Non-pigmented ciliary epithelial cell (primary cell): ENCODE data around the gene RALGPS2.

Experiments used
- DNase-seq: peaks from one replicate; pipeline ENCODE4 v3.0.0-alpha.2; 2010; ENCODE audit warnings: low read depth

RALGPS2 gene

DNA sequence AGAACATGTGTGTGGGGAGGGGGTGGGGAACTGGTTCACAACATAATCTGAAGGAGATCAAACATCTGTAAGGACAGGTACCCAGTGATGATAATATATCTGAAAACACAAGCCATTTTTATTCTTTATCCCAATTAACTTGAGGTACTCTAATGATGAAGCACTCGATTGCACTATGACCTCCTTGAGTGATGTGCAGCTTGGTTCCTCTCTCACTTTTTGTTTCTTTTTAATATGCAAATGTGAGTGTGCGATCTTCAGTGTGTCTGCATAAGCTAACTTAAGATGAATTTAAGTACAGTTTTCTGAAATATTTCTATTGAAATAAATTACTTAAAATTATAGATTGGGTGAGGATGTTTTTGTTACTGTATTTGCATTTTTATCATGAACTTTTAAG lies 196.5 kb downstream of the RALGPS2 start:
- no peak for DNase-seq

DNA sequence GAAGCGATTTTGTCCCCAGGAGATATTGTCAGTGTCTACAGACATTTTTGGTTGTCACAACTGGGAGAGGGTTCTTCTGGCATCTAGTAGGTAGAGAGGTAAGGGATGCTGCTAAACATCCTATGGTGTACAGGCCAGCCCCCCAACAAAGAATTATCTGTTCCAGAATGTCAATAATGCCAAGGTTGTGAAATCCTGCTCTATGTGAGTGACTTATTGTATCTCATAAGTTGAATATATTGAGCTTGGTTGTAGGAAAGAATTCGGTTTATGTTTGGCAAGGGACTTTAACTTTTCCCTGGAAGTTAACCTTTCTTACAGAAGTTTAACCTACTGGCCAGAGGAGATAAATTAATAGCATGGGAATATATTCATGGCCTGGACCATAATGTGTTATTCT lies 198.5 kb downstream of the RALGPS2 start:
- no peak for DNase-seq

DNA sequence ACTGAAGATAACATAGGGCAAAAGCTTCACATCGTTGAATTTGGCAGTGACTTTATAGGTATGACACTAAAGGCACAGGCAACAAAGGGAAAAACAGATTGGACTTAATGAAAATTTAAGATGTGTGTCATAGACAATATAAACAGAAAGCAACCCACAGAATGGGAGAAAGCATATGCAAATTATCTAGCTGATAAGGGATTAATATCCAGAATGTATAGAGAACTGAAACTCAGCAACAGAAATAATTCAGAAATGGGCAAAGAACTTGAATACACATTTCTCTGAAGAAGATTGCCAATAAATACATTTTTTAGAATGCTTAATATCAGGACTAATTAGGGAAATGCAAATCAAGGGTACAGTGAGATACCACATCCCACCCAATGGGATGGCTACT lies 201.0 kb downstream of the RALGPS2 start:
- no peak for DNase-seq

DNA sequence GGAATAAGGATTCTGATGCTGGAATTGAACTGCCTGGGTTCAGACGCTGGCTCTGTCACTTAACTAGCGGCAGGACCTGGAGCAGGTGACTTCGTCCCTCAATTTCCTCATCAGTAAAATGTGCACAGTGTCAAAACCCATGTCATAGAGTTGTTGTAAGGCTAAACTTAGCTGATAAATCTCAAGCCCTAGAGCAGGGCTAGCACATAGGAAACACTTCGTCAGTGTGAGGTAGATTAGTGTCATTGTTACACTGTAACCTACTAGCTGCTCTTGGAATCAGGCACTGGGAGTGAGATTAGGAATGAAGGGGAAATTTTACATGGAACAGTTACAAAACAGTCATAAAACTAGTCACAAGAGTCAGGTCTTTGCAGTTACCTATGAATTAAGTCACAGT lies 202.0 kb downstream of the RALGPS2 start:
- DNase-seq, result no peak

DNA sequence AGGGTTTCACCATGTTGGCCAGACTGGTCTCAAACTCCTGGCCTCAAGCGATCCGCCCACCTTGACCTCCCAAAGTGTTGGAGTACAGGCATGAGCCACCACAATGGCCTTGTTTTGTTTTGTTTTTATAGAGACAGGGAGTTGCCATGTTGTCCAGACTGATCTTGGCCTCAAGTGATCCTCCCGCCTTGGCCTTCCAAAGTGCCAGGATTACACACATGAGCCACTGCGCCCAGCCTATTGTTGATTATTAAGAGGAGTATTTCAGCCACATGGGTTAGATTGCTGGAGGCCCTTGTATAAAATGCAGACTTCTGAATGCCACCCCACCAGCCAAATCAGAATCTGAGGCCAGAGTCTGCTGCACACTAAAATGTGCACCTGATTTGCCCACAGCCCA lies 203.0 kb downstream of the RALGPS2 start:
- no peak for DNase-seq

DNA sequence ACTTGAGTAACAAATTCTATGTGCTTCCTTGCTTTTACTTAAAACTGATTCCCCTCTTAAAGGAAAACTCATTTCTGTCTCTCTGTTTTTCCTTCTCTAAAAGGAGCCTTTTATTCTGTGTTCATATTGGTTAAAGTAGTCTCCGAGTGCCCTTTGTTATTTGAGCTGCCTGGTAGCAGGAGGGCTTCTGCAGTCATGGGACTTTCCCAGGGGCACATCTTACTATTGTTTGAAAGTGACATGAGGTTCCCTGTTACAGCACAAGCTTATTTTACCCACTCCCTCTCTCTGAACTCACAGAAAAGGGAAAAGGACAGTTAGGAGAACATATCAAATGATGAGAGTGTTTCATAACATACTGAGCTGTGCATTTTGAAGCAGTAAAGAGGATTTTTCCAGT lies 203.9 kb downstream of the RALGPS2 start:
- DNase-seq, result no peak

DNA sequence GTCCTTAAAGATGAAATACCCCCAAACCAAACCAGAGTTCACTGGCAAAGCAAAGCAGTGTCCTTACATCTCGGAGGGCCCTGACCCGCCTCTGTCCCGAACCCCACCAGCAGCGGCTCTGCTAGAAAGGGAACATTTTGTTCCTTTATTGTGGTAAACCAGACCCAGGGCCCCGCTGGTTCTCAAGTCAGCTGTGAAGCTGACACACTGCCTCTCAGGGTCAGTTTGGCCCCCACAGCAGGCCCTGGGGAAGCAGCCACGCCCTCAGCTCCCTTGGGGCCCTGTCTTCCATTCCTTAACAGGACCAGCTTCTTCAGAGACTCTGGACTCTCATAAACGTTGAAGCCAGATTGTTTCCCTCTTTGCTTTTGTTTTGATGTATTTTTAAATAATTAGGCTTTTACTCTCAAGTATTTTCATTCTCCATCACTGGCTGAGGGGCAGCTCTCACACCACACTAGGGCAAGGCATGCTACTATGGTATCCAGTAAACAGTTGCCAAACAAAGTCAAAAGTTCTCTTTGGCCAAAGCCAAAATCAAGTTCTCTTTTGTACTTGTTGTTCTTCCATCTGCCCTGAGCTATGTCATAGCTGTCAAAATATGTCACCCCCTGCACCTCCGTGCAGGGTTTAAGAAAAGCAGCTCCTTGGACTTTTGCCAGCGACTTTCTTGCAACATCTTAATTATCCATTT lies 207.0 kb downstream of the RALGPS2 start:
- DNase-seq, result no peak

DNA sequence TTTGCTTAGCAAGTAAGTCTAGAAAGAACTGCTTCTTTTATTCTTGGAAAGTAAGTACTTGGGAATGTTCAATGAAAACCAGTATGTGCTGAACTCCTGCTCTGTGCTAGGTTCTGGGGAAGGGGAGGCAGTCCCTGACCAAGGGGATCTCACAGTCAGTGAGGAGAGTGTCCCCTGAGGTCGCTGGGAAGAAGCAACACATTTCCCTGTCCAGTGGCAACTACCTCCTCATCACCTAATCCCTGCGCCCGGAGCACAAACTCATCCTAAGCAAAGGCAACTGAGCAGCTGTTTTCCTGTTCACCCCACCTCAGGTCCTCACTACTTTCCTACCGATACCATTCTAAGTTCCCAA lies 207.5 kb downstream of the RALGPS2 start:
- DNase-seq, result no peak

DNA sequence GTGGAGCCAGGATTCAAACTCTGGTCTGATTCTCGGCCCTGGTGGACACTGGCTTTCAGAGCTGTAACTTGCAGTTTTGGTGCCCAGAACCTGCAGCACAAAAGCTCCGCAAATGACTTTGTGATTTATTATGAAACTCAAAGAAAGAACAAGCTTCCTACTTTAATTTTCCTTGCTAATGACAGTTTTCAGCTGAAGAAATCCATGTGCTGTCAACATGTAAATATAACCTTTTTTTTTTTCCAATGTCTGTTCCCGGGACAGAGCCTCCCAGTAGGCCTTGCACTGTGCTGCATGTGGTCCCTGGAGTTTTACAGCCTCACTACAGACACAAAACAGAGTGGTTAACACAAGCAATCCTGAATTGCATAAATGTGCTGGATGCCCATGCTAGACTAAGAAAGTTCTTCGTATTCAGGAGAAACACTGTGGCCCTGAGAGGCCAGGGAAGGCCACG lies 208.1 kb downstream of the RALGPS2 start:
- no peak for DNase-seq

DNA sequence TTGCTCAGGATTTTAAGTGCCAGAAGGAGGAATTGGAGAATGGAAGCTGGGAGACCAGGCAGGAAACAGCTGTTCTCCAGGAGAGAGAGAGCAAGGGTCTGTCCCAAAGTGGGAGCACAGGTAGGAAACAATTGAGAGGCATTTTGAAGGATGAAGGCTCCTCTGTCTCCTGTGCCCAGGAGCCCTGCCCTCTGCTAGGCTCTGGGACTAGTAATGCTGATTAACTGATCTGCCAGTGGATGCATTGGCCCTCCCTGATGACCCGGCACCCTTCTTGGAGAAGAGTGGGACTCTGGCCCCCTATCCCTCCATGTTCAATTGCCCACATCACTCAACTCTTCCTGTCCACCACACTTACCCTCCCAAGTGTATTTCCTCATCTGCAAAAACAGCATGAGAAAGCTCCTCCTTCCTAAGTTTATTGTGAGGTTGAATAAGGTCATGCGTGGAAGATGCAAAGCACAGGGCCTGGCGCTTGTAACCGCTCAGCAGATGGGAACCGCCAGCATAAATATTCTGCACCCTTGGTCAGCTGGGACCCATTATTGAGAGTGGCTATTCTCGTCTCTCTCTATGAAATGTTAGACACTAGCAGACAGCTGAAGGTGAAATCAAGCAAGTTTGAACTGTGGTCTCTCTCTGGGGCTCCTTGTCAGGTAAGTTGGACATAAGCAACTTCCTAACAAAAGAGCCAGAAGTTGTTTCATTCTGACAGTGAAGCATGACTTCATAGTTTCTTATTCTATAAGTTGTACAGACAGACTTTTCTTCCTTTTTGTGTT lies 208.9 kb downstream of the RALGPS2 start:
- DNase-seq, result no peak

DNA sequence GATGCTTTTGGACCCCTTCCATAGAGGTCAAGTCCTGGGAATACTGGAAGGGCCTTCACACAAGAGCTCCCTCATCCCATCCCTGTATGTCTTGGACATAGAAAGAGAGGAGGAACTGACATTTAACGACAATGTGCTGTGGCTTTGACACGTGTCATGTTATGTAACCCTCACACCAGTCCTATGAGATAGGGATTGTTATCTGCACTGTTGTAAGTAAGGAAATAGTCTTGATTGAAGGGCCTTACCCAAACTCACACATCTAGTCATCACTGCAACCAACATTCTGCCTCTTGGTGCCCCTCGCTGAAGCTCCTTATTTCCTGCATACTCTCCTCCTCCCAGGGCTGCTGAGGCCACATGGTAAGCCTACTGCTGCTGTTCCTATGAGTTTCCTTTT lies 209.5 kb downstream of the RALGPS2 start:
- no peak for DNase-seq

DNA sequence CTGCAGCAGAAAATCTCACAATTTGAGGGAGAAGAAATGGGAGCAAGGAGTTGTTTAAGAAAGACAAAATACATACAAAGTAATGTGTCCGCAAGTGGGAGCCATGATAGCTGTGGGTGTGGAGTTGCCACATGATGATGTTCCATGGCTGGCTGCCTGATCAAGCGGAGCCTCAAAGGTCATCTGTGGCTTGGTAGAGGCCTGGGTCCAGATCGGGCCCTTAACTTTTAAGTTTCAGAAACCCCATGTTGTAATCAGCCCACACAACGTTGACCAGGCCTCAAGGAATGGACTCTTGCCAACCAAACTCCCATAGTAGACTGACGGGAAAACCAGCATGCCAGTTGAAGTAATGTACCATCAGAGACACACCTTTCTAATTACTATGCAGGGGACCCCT lies 210.6 kb downstream of the RALGPS2 start:
- no peak for DNase-seq

DNA sequence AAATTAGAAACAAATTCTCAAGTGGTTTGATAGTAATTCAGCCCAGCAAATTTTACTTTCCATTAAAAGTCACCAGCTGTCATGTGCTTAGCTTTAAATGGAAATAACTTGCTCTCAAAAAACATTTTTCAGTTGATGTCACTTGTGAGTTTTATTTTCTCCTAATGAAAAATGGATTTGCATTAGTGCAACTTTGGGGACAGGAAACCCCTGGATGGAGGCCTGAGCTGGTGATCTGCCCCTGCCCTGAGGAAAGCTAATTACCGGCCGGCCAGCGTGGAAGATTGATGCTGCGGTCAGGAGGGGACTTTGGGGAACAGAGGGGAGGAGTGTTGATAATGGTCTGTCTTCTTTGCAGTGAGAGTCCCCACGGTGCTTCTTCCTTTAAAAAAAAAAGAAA lies 212.7 kb downstream of the RALGPS2 start:
- DNase-seq, result no peak

DNA sequence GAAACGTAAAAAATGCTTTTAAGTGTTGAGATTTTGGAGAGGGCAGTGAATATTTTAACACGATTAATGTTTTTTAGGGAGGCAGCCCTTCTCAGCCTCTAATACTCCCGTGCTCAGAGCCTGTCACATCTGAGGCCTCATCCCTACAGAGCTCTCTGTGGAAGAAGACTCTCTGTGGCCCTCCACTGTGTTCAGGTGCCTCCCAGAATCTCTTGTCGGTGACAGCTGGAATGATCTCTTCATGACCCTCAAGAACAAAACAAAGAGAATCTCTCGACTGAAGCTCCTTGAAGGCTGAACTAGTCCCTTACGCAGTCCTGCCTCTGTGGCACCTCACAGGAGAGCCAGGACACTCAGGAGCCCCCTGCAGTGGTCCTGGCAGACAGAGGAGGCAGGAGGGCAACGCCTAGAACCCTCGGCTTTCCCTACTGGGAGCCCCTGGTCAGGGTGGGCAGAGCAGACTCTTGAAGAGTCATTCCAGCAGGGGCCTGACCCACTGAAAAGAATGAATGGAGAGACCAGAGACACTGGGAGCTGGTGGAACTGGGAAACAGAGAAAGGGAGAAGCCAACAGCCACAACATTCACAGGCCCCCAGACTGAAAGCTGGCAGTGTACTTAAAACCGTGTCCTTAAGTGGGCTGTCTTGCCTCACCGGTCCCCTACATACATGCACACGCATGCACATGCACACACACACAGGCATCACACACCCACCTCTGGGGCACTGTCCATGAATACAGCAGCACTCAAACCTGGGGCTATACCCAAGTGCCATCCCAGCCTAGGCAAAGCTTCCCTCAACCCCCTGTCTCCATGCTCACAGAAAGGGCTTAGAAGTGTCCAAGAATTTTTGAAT lies 213.3 kb downstream of the RALGPS2 start:
- DNase-seq, result no peak

DNA sequence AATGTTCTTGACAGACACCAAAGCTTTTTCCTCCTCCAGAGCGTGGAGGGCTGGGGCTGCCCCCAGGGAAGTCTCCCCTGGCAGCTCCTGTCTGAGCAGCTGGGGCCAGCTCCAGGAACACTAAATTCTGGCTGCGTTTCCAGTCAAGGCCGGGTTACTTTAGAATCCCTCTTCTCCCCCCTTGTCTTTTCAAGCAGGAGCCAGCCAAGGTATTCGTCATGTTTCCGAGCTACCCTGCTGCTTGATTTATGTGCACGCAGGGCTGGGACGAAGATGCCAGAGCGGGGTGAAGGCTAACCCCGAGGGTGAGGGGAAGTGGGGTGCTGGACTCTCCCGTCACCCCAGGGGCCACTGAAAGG lies 213.9 kb downstream of the RALGPS2 start:
- DNase-seq, result no peak

DNA sequence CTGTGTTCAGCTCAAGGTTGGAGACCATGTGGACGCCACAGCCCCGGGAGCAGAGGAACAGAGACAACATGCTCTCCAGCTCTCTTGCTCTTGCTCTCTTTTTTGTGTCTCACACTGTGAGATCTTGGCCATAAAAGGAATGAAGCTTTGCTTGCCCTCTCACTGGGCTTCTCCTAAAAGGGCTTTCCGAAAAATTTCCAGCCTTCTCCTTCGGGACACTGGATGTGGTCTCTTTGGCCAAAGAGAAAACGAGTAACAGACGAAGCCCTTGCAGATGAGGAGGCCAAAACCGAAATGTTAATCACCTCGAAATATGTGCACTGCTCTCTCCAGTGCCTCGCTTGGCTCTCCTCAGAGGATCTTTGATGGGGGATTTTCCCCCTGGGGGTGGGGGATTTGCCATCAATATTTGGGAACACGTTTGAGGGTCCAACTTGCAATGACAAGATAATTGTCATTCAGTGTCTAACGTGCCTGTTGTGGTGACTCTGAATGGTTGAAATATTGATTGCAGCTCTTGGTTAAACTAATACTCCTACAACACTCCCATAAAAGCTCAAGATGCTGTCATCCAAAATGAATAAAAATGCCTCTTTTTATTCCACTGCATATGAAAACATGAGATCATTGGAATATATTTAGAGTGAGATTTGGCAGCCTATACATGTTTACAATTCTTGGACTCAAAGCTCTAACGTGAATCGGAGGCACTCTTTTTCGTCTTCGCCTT lies 214.5 kb downstream of the RALGPS2 start:
- DNase-seq, result no peak

DNA sequence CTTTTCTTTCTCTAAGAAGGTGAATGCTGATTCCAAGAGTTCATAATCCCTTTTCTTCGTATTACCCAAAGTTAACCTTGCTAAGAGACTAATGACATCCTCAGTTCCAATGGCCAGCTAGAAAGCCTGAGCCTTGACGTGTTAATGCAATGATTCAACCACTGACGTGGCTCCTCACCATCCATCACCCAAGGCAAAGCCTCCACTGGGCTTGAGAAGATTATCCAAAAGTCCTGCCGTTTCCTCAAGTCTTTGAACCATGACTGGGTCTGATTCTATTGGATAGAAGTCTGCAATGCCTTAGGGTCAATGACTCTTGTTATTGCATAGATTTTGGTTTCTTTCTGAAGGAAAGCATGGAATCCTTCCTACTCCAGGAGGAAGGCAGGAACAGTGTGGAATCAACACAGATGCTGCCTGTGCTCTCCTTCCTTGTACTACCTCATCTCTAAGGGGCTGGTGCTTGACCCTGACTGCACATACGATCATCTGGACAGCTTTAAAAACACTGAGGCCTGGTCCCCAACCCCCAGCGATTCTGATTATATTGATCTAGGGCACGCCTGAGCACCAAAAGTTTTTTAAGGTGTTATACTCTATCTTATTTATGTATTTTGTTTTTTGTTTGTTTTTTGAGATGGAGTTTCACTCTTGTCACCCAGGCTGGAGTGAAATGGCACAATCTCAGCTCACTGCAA lies 215.2 kb downstream of the RALGPS2 start:
- no peak for DNase-seq

DNA sequence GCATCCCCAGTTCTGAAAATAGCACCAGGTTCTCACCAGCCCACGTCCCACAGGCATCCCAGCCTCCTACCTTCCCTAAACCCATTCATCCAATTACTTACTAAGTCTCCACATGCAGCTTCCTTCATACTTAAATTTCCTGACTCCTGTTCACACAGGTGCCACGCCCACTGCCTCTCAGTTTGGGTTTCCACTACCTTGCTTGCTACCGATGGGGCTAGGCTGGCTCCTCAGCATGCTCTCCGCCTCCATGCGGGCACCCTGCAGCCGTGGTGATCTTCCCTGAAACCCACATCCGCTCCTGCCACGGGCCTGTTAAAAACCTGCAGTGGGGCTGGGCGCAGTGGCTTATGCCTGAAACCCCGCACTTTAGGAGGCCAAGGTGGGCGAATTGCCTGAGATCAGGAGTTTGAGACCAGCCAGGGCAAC lies 216.2 kb downstream of the RALGPS2 start:
- no peak for DNase-seq

DNA sequence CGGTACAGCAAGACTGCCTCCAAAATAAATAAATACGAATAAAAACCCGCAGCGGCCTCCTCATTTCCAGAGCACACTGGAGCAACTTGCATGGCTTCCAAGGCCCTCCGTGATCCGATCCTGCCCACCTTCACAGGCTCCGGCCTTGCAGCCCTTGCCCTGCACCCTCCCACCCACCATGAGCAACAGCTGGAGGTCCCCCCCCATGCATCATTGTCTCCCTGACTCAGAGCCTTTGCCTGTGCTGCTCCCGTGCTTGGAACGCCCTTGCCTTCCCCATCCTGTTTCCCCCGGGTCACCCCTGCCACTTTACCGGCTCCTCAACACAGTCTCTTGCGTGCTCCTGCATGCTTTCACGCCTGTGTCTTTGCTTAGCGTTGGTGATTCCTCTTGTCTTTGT lies 216.8 kb downstream of the RALGPS2 start:
- no peak for DNase-seq

DNA sequence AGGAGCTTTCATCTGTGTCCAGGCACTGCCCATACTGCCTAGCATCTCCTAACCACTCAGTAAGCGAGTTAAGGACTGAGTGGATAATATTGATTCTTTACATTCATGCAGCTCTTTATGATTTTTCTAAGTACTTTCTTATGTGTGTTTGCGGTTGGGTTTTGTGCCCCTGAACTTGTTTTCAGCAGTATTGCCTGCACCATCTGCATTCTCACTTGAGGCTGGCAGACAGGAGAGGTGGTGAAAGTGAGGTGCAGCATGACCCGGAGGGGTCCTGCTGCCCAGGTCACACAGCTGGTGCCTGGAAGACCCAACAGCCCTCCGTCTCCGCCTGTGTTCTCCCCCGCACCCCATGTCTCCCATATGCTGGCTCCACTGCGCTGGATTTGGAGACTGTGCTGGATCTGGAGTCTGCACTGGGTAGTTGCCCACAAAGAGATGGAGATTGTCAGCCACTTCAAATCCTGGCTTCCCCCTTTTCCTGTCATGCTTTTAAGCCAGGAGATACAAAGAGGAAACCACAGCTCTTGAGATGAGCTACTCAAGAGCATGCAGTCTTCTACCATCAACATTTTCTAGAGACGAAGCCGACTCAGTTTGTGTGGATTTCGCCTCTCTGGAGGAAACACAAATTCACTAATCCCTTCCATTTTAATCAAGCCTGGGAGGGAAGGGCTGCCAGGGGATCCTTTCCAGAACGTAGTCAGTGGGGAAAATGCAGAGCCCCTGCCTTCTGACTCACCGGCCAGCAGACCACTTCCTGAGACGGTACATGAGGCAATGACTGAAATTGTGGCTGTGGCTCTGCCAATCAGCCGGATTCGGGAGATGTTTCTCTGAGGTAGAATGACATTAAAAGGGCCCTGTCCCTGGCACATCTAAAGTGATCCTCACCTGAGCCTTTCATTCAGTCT lies 217.5 kb downstream of the RALGPS2 start:
- DNase-seq, result no peak

DNA sequence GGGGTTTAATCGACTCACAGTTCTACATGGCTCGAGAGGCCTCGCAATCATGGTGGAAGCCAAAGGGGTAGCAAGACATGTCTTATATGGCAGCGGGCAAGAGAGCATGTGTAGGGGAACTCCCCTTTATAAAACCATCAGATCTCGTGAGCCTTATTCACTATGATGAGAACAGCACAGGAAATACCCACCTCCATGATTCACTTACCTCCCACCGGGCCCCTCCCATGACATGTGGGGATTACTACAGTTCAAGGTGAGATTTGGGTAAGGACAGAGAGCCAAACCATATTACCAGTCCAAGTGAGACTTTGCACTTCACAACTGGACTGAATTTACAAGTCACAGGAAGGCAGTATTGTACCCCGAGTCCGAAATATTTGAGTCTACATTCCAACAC lies 219.7 kb downstream of the RALGPS2 start:
- DNase-seq, result no peak
